Left ventricle myocardium inferior (tissue), 1 donor: ENCODE measurements around the gene TTLL12. TPM values are rescaled to one million over a fixed set of nuclear protein-coding genes. Genes with fewer than 3 reads are reported as not detected.

Source experiments
- DNase-seq: peaks from one replicate; pipeline ENCODE4 v3.0.0-alpha.2; 2020
- H3K27ac ChIP-seq: fragments of 200-600 bp; replicated peaks from 2 replicates; pipeline ENCODE4 v1.8.0; 2021
- H3K27me3 ChIP-seq: fragments of 200-600 bp; 2 replicates; pipeline ENCODE4 v1.8.0; 2021; ENCODE audit warnings: low read depth
- H3K36me3 ChIP-seq: fragments of 200-600 bp; 2 replicates; pipeline ENCODE4 v1.8.0; 2021
- H3K4me1 ChIP-seq: fragments of 200-600 bp; 2 replicates; pipeline ENCODE4 v1.8.0; 2021
- H3K4me3 ChIP-seq: fragments of 200-600 bp; 2 replicates; pipeline ENCODE4 v1.8.0; 2021; ENCODE audit warnings: mild to moderate bottlenecking, moderate library complexity
- H3K9me3 ChIP-seq: fragments of 200-600 bp; replicated peaks from 2 replicates; pipeline ENCODE4 v1.8.0; 2021
- CTCF ChIP-seq: fragments of 200-600 bp; IDR thresholded peaks from 2 replicates; pipeline ENCODE4 v1.8.0; 2021; ENCODE audit warnings: antibody characterized with exemption, mild to moderate bottlenecking, borderline replicate concordance
- intact Hi-C: fragments of 100-400 bp; cut with micrococcal nuclease; formaldehyde crosslinking; loops from one replicate; pipeline ENCODE4 v1.11.0; 2022
- total RNA-seq: library from RNA; stranded (reverse); fragmentation: NEBNext Ultra II Directional; extraction: Animal tissue kit (Norgen Biotek cat#: 25700); gene quantifications from one replicate; pipeline ENCODE4 v1.2.1, GENCODE V29; 2021
- donor health status: DM: no; HTN: yes; CAD: no; lungs with severe emphysema.

TTLL12 gene
- total RNA-seq, 1 donor from 2014 or later = 12.6 TPM

GRCh38 chr22:43154887-43155536 is 31.9 kb downstream of the TTLL12 start:
- peaks cover 54% of the 10 kb centered on the region for H3K4me1 ChIP-seq
- no peaks in the 10 kb centered on the region for H3K36me3 ChIP-seq
- intact Hi-C loops = no loop called here
- no peak for TF ChIP-seq CTCF
- H3K27me3 ChIP-seq = no peaks in the 10 kb centered on the region
- H3K27ac ChIP-seq = no peak overlapping the region
- no peak for DNase-seq
- no peak overlapping the region for H3K4me3 ChIP-seq
- H3K9me3 ChIP-seq = no peaks in the 10 kb centered on the region

GRCh38 chr22:43153899-43154298 is 33.0 kb downstream of the TTLL12 start:
- Histone ChIP-seq H3K9me3 (no peaks in the 10 kb centered on the region), H3K27me3 (no peaks in the 10 kb centered on the region), H3K4me3 (no peak overlapping the region), H3K27ac (no peak overlapping the region), H3K36me3 (no peaks in the 10 kb centered on the region), H3K4me1 (peaks cover 43% of the 10 kb centered on the region)
- no peak for TF ChIP-seq CTCF
- DNase-seq = no peak
- intact Hi-C loops = no loop called here

- no peaks in the 10 kb centered on the region for H3K9me3 ChIP-seq
- H3K4me1 ChIP-seq = peaks cover 31% of the 10 kb centered on the region
- H3K4me3 ChIP-seq = peak overlapping the region; percentile 84
- peak; percentile 79 for DNase-seq
- TF ChIP-seq CTCF = no peak
- H3K27me3 ChIP-seq = no peaks in the 10 kb centered on the region
- no peaks in the 10 kb centered on the region for H3K36me3 ChIP-seq
- H3K27ac ChIP-seq = peak overlapping the region; percentile 89
- intact Hi-C loops = no loop called here
Measured at GRCh38 chr22:43152357-43153071, 34.4 kb downstream of the TTLL12 start.

- Histone ChIP-seq H3K4me3 (peak overlapping the region; percentile 84), H3K27ac (peak overlapping the region; percentile 89), H3K36me3 (no peaks in the 10 kb centered on the region), H3K4me1 (peaks cover 31% of the 10 kb centered on the region), H3K27me3 (no peaks in the 10 kb centered on the region), H3K9me3 (no peaks in the 10 kb centered on the region)
- intact Hi-C loops = no loop called here
- no peak for TF ChIP-seq CTCF
- no peak for DNase-seq
Measured at GRCh38 chr22:43152003-43152356, 35.0 kb downstream of the TTLL12 start.

- H3K36me3 ChIP-seq = no peaks in the 10 kb centered on the region
- DNase-seq = peak; percentile 85
- no peaks in the 10 kb centered on the region for H3K27me3 ChIP-seq
- peaks cover 31% of the 10 kb centered on the region for H3K4me1 ChIP-seq
- peak within 1 kb of the TSS; percentile 89 for H3K27ac ChIP-seq
- no peaks in the 10 kb centered on the region for H3K9me3 ChIP-seq
- H3K4me3 ChIP-seq = peak within 1 kb of the TSS; percentile 84
- intact Hi-C loops = no loop called here
- TF ChIP-seq CTCF = no peak
Measured at GRCh38 chr22:43151251-43152002, 35.5 kb downstream of the TTLL12 start, which contains the start of gene TSPO. Gene TSPO (plus strand): TSS chr22:43151559. CDS start chr22:43159239, 7,680 bp downstream.
